GM12878 (cell line): ENCODE measurements around the gene MBOAT2. TPM values are rescaled to one million over a fixed set of nuclear protein-coding genes. Genes with fewer than 3 reads are reported as not detected.

ENCODE experiments used
- ATAC-seq: fragments of 200-7000 bp; cut with Tn5 transposase; 3 replicates; pipeline ENCODE4 v1.9.1; 2020; ENCODE audit warnings: mild to moderate bottlenecking, moderate library complexity
- BruUV-seq: library from RNA; stranded (reverse); fragments of 400-500 nt; replicated peaks from 2 replicates; lab custom pipeline; 2021; lab: Mats Ljungman, UMichigan
- CTCF ChIA-PET: fragments of 300-600 bp; sonication (Branson Sonifier 250); formaldehyde crosslinking; extraction: SDS; loops from one replicate; lab custom pipeline; 2021; ENCODE audit warnings: inconsistent platforms; lab: Yijun Ruan, JAX
- POLR2A ChIA-PET: fragments of 350-600 bp; formaldehyde crosslinking; extraction: SDS; loops from one replicate; lab custom pipeline; 2021; ENCODE audit warnings: inconsistent platforms; lab: Charles Lee
- RAD21 ChIA-PET: fragments of 300-600 bp; sonication (Branson Sonifier 250); formaldehyde crosslinking; loops from one replicate; lab custom pipeline; 2023; ENCODE audit warnings: antibody characterized with exemption; ENCODE audit not compliant: unreplicated experiment; lab: Charles Lee
- SMC1A ChIA-PET: fragments of 300-600 bp; sonication (Branson Sonifier 250); formaldehyde crosslinking; loops from one replicate; lab custom pipeline; 2023; ENCODE audit not compliant: unreplicated experiment, uncharacterized antibody; lab: Charles Lee
- DNase-seq: peaks from one replicate; pipeline ENCODE4 v3.0.0-alpha.2; 2011; ENCODE audit warnings: low read depth, low spot score
- FAIRE-seq: peaks from 3 replicates; lab custom pipeline; 2011; peaks lifted over from hg19 to GRCh38; lab: Jason Lieb, UNC
- H2AFZ ChIP-seq: 2 replicates; pipeline ENCODE4 v1.6.0; 2011; ENCODE audit warnings: low read depth, low read length, control low read depth; ENCODE audit not compliant: control insufficient read depth
- H3K27ac ChIP-seq: 2 replicates; pipeline ENCODE4 v1.5.1; 2011; ENCODE audit warnings: control low read depth; ENCODE audit not compliant: control insufficient read depth, insufficient read depth
- H3K27me3 ChIP-seq, 2 experiments: replicated peaks in 1 of 2; 2 replicates each; pipeline versions ENCODE4 v1.6.0 to v1.6.1; 2011; ENCODE audit warnings: low read length in 1 of 2; ENCODE audit not compliant: control insufficient read depth in 2 of 2, insufficient read depth in 2 of 2
- H3K36me3 ChIP-seq, 2 experiments: 2 replicates each; pipeline ENCODE4 v1.5.1; 2011; ENCODE audit warnings: low read length in 1 of 2; ENCODE audit not compliant: control insufficient read depth in 2 of 2, insufficient read depth in 2 of 2
- H3K4me1 ChIP-seq: 2 replicates; pipeline ENCODE4 v1.6.1; 2011; ENCODE audit warnings: mild to moderate bottlenecking, low read length, moderate library complexity, mixed read lengths; ENCODE audit not compliant: control insufficient read depth, insufficient read depth
- H3K4me2 ChIP-seq: 2 replicates; pipeline ENCODE4 v1.6.0; 2011; ENCODE audit warnings: control low read depth; ENCODE audit not compliant: control insufficient read depth, insufficient read depth
- H3K4me3 ChIP-seq: fragments of 200-600 bp; sonication (generic); 2 replicates; pipeline ENCODE4 v1.5.1; 2016
- H3K79me2 ChIP-seq: 2 replicates; pipeline ENCODE4 v1.6.0; 2011; ENCODE audit warnings: low read length; ENCODE audit not compliant: control insufficient read depth, insufficient read depth
- H3K9ac ChIP-seq: 2 replicates; pipeline ENCODE4 v1.8.0; 2011; ENCODE audit warnings: low read length, control low read depth, mixed read lengths; ENCODE audit not compliant: control insufficient read depth, insufficient read depth
- H3K9me3 ChIP-seq: replicated peaks from 3 replicates; pipeline ENCODE4 v1.5.1; 2011; ENCODE audit warnings: mild to moderate bottlenecking, low read length; ENCODE audit not compliant: control insufficient read depth, insufficient read depth
- H4K20me1 ChIP-seq: 2 replicates; pipeline ENCODE4 v1.6.0; 2011; ENCODE audit not compliant: control insufficient read depth, insufficient read depth
- BHLHE40 ChIP-seq, 2 experiments: fragments of 450-650 bp in 1 of 2; IDR thresholded peaks; 2 replicates each; pipeline ENCODE4 v1.6.1; 2011 to 2017; ENCODE audit warnings: low read depth in 2 of 2, borderline replicate concordance in 1 of 2, improper control_type of control experiment in 1 of 2, low read length in 1 of 2, mild to moderate bottlenecking in 1 of 2
- EP300 ChIP-seq, 2 experiments: fragments of 150-350 bp in 1 of 2; IDR thresholded peaks; 2 replicates each; pipeline ENCODE4 v1.6.1; 2011 to 2012; ENCODE audit warnings: low read depth in 2 of 2, low read length in 2 of 2, borderline replicate concordance in 1 of 2, improper control_type of control experiment in 1 of 2, inconsistent platforms in 1 of 2; ENCODE audit not compliant: control insufficient read depth in 1 of 2
- GATAD2B ChIP-seq: fragments of 450-650 bp; conservative IDR thresholded peaks from 2 replicates; pipeline ENCODE4 v1.6.1; 2017; ENCODE audit warnings: low read depth, mild to moderate bottlenecking, moderate library complexity
- KDM1A ChIP-seq: fragments of 200-600 bp; sonication (generic); IDR thresholded peaks from 2 replicates; pipeline ENCODE4 v1.6.1; 2016; ENCODE audit warnings: borderline replicate concordance
- MEF2B ChIP-seq: fragments of 450-650 bp; IDR thresholded peaks from 2 replicates; pipeline ENCODE4 v1.6.1; 2018; ENCODE audit warnings: mild to moderate bottlenecking, moderate library complexity; ENCODE audit not compliant: partially characterized antibody, poor library complexity, severe bottlenecking
- POLR2A ChIP-seq: IDR thresholded peaks from 2 replicates; pipeline ENCODE4 v1.6.1; 2011; ENCODE audit warnings: low read depth, mild to moderate bottlenecking, low read length
- SREBF2 ChIP-seq: IDR thresholded peaks from 2 replicates; pipeline ENCODE4 v1.6.1; 2012; ENCODE audit warnings: mild to moderate bottlenecking, low read length
- WGBS: methylation state at CpG from one replicate; pipeline ENCODE4 v1.1.6; 2016; ENCODE audit warnings: low lambda C conversion rate; ENCODE audit not compliant: insufficient replicate concordance, insufficient coverage; ENCODE audit errors: missing lambda C conversion rate; 5-methylcytosine and 5-hydroxymethylcytosine counted together
- in situ Hi-C: fragments of 300-500 bp; cut with MboI; formaldehyde crosslinking; loops from 9 replicates; pipeline ENCODE4 v1.14.3; 2018; ENCODE audit warnings: mixed read lengths
- intact Hi-C: fragments of 100-400 bp; cut with micrococcal nuclease; formaldehyde crosslinking; loops from one replicate; pipeline ENCODE4 v1.14.2; 2022; ENCODE audit not compliant: unreplicated experiment
- polyA plus RNA-seq, 11 experiments: library from polyadenylated mRNA; depleted of rRNA in 4 of 11; unstranded in 6 of 11; stranded (reverse) in 5 of 11; fragments of >200 nt; fragmentation: Nextera tagmentation in 4 of 11; fragmentation: Illumina TruSeq in 1 of 11; extraction: Ambion mirVana in 4 of 11; extraction: Trizol in 1 of 11; gene quantifications; 1 replicate in 1 of 11; 2 replicates in 10 of 11; pipeline versions ENCODE4 v1.2.1 to v1.2.3, GENCODE V29; 2011 to 2016; ENCODE audit warnings: inconsistent platforms in 2 of 11, missing spikeins in 2 of 11, low read depth in 1 of 11
- total RNA-seq, 4 experiments: library from RNA; depleted of rRNA in 3 of 4; stranded (reverse); fragments of >200 nt in 3 of 4; fragmentation: Illumina TruSeq in 1 of 4; extraction: Trizol in 1 of 4; gene quantifications; 2 replicates each; pipeline versions ENCODE4 v1.2.1 to v1.2.3, GENCODE V29; 2013 to 2021

Gene MBOAT2
- total and polyA plus RNA-seq, 10 of the 15 experiments (the other 5 are each of a cell fraction or from before 2014, with no cell fraction given), result 0.08 to 40.6 (median 1.8) TPM

DNA sequence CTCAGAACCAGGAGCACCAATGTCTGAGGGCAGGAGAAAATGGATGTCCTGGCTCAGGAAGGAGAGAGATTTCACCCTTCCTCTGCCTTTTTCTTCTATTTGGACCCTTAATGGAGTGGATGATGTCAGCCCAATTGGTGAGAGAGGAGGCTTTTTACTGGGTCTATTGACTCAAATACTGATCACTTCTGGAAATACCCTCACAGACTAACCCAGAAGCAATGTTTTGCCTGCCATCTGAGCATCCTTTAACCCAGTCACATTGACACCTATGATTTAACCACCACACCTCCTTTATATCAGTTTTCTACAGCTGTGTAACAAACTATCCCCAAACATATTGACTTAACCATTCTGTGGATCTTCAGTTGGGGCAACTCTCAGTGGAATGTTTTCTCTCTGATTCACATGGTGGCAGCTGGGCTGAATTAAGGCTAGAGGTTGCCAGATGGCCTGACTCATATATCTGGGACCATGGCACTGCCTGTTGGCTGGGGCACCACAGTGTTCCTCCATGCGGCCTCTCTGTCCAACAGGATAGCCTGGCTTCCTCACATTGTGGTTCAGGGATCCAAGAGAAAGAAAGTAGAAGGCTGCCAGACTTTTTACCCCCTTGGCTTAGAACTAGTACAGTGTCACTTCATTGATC is 18.2 kb upstream of the MBOAT2 start:
- Histone ChIP-seq H3K4me1 (no peaks in the 10 kb centered on the region), H4K20me1 (no peaks in the 10 kb centered on the region), H3K9ac (no peak overlapping the region), H3K4me2 (no peak overlapping the region), H3K79me2 (no peaks in the 10 kb centered on the region), H3K27me3 (no peaks in the 10 kb centered on the region), H2AFZ (no peak overlapping the region), H3K36me3 (no peaks in the 10 kb centered on the region), H3K9me3 (no peaks in the 10 kb centered on the region), H3K27ac (no peak overlapping the region), H3K4me3 (no peak overlapping the region)
- SMC1A ChIA-PET, result no interaction called here
- WGBS, result 76% methylated on average over 1 of the region's 1 CpG
- TF ChIP-seq MEF2B, result no peak
- TF ChIP-seq EP300 (IDR thresholded peaks at IDR 0.05; ENCODE audit: borderline replicate concordance in 1 of 2, control insufficient read depth in 1 of 2, low read depth in 2 of 2, low read length in 2 of 2), result no peak
- FAIRE-seq (no peak), ATAC-seq (peak; percentile 66), DNase-seq (no peak)
- RAD21 ChIA-PET, result no interaction called here
- intact Hi-C loops (no loop called here), in situ Hi-C loops (no loop called here)
- POLR2A ChIA-PET, result no interaction called here
- CTCF ChIA-PET, result no interaction called here
- BruUV-seq, result no TSS peak

- H3K4me2 ChIP-seq, result no peak overlapping the region
- ATAC-seq (no peak), FAIRE-seq (no peak), DNase-seq (no peak)
- intact Hi-C loops, result no loop called here
- no peaks in the 10 kb centered on the region for H3K79me2 ChIP-seq
- ChIA-PET CTCF (no interaction called here), RAD21 (no interaction called here), SMC1A (no interaction called here), POLR2A (no interaction called here)
- H3K9ac ChIP-seq, result no peak overlapping the region
- no peak overlapping the region for H3K4me3 ChIP-seq
- H3K9me3 ChIP-seq, result no peaks in the 10 kb centered on the region
- H3K27me3 ChIP-seq, result no peaks in the 10 kb centered on the region
- no TSS peak for BruUV-seq
- no peaks in the 10 kb centered on the region for H3K4me1 ChIP-seq
- H2AFZ ChIP-seq, result no peak overlapping the region
- no peak overlapping the region for H3K27ac ChIP-seq
- WGBS, result 75% methylated on average over 5 of the region's 5 CpGs
- TF ChIP-seq POLR2A, result no peak
- TF ChIP-seq GATAD2B, result no peak
- no peak for TF ChIP-seq BHLHE40 (IDR thresholded peaks at IDR 0.05; ENCODE audit: borderline replicate concordance in 1 of 2, low read depth in 2 of 2, low read length in 1 of 2)
- TF ChIP-seq KDM1A, result no peak
- no peak for TF ChIP-seq SREBF2
- no peaks in the 10 kb centered on the region for H4K20me1 ChIP-seq
- no peaks in the 10 kb centered on the region for H3K36me3 ChIP-seq
- in situ Hi-C loops, result no loop called here
Observed at GRCh38 chr2:9020267-9020666, 16.8 kb upstream of the MBOAT2 start.
